IMR-90 (cell line): ENCODE data around the gene IGF1R. TPM values are rescaled to one million over a fixed set of nuclear protein-coding genes. Genes with fewer than 3 reads are reported as not detected.

Experiments
- ATAC-seq: fragments of 200-7000 bp; cut with Tn5 transposase; 2 replicates; pipeline ENCODE4 v1.9.1; 2020; ENCODE audit warnings: low read depth, mild to moderate bottlenecking, moderate library complexity
- BruUV-seq: library from RNA; stranded (reverse); fragments of 400-500 nt; replicated peaks from 2 replicates; lab custom pipeline; 2021; lab: Mats Ljungman, UMichigan
- CTCF ChIA-PET: fragments of 300-600 bp; formaldehyde crosslinking; extraction: SDS; loops from one replicate; lab custom pipeline; 2021; ENCODE audit warnings: antibody characterized with exemption; lab: Yijun Ruan, JAX
- POLR2A ChIA-PET: fragments of 300-600 bp; sonication (Branson Sonifier 250); formaldehyde crosslinking; loops from one replicate; lab custom pipeline; 2022; ENCODE audit warnings: antibody characterized with exemption; ENCODE audit not compliant: unreplicated experiment; lab: Charles Lee
- DNase-seq: peaks from one replicate; pipeline ENCODE4 v3.0.0; 2013
- H2AFZ ChIP-seq: replicated peaks from 2 replicates; pipeline ENCODE3; 2013; ENCODE audit warnings: low read length, mild to moderate bottlenecking; ENCODE audit not compliant: poor library complexity
- H2AK5ac ChIP-seq: 2 replicates; pipeline ENCODE4 v1.6.1; 2013; ENCODE audit warnings: low read depth, low read length, inconsistent platforms
- H2AK9ac ChIP-seq: replicated peaks from 2 replicates; pipeline ENCODE3; 2013; ENCODE audit warnings: mild to moderate bottlenecking, low read depth, low read length, moderate library complexity; ENCODE audit not compliant: poor library complexity
- H2BK120ac ChIP-seq: 2 replicates; pipeline ENCODE4 v1.6.1; 2013; ENCODE audit warnings: low read depth, low read length, inconsistent platforms
- H2BK15ac ChIP-seq: 3 replicates; pipeline ENCODE4 v1.6.1; 2013; ENCODE audit warnings: low read depth, low read length, inconsistent platforms
- H2BK20ac ChIP-seq: 2 replicates; pipeline ENCODE4 v1.6.1; 2013; ENCODE audit warnings: low read depth, mild to moderate bottlenecking, inconsistent platforms, low read length, moderate library complexity
- H2BK5ac ChIP-seq: 2 replicates; pipeline ENCODE4 v1.6.1; 2013; ENCODE audit warnings: mild to moderate bottlenecking, low read depth, low read length, inconsistent platforms; ENCODE audit not compliant: poor library complexity, severe bottlenecking
- H3K14ac ChIP-seq: replicated peaks from 2 replicates; pipeline ENCODE4 v1.6.1; 2013; ENCODE audit warnings: low read depth, low read length, inconsistent platforms
- H3K18ac ChIP-seq: 2 replicates; pipeline ENCODE4 v1.6.1; 2013; ENCODE audit warnings: low read depth, low read length, control low read depth
- H3K23ac ChIP-seq: 2 replicates; pipeline ENCODE4 v1.6.1; 2013; ENCODE audit warnings: low read depth, low read length, inconsistent platforms
- H3K27ac ChIP-seq: 2 replicates; pipeline ENCODE4 v1.5.1; 2013; ENCODE audit warnings: mild to moderate bottlenecking, control low read depth, low read length; ENCODE audit not compliant: insufficient read depth
- H3K27me3 ChIP-seq: 2 replicates; pipeline ENCODE4 v1.6.1; 2013; ENCODE audit warnings: low read length; ENCODE audit not compliant: control insufficient read depth, insufficient read depth
- H3K36me3 ChIP-seq: 2 replicates; pipeline ENCODE4 v1.6.1; 2013; ENCODE audit warnings: low read length, mixed read lengths; ENCODE audit not compliant: control insufficient read depth, insufficient read depth
- H3K4ac ChIP-seq: 2 replicates; pipeline ENCODE4 v1.6.1; 2013; ENCODE audit warnings: low read depth, low read length, inconsistent platforms
- H3K4me1 ChIP-seq: 2 replicates; pipeline ENCODE4 v1.6.1; 2013; ENCODE audit warnings: low read length, mixed read lengths; ENCODE audit not compliant: control insufficient read depth, insufficient read depth
- H3K4me2 ChIP-seq: 2 replicates; pipeline ENCODE4 v1.6.1; 2013; ENCODE audit warnings: low read depth, mild to moderate bottlenecking, control low read depth, low read length, moderate library complexity
- H3K4me3 ChIP-seq: 2 replicates; pipeline ENCODE4 v1.5.1; 2013; ENCODE audit warnings: low read depth, mild to moderate bottlenecking, control low read depth, low read length, moderate library complexity; ENCODE audit not compliant: insufficient read depth
- H3K56ac ChIP-seq: 2 replicates; pipeline ENCODE4 v1.6.1; 2013; ENCODE audit warnings: low read length, inconsistent platforms; ENCODE audit not compliant: insufficient read depth; ENCODE audit errors: extremely low read depth
- H3K79me1 ChIP-seq, 2 experiments: 2 replicates each; pipeline ENCODE4 v1.6.1; 2013; ENCODE audit warnings: low read length in 2 of 2, inconsistent platforms in 1 of 2, low read depth in 1 of 2
- H3K9ac ChIP-seq: 2 replicates; pipeline ENCODE4 v1.6.1; 2013; ENCODE audit warnings: low read depth, low read length, control low read depth
- H3K9me1 ChIP-seq: 2 replicates; pipeline ENCODE4 v1.6.1; 2013; ENCODE audit warnings: low read length, inconsistent platforms; ENCODE audit not compliant: insufficient read depth
- H3K9me3 ChIP-seq: 2 replicates; pipeline ENCODE4 v1.6.1; 2013; ENCODE audit warnings: low read length; ENCODE audit not compliant: control insufficient read depth, insufficient read depth
- H4K20me1 ChIP-seq: 2 replicates; pipeline ENCODE4 v1.6.1; 2013; ENCODE audit warnings: low read length, inconsistent platforms; ENCODE audit not compliant: insufficient read depth
- H4K5ac ChIP-seq: 2 replicates; pipeline ENCODE4 v1.6.1; 2013; ENCODE audit warnings: mild to moderate bottlenecking, low read depth, low read length, control low read depth
- H4K8ac ChIP-seq, 2 experiments: 2 replicates each; pipeline ENCODE4 v1.6.1; 2013; ENCODE audit warnings: low read depth in 2 of 2, low read length in 2 of 2, control low read depth in 1 of 2, inconsistent platforms in 1 of 2
- H4K91ac ChIP-seq: 2 replicates; pipeline ENCODE4 v1.6.1; 2013; ENCODE audit warnings: low read depth, low read length, inconsistent platforms; ENCODE audit not compliant: insufficient read depth
- BHLHE40 ChIP-seq: fragments of 150-350 bp; IDR thresholded peaks from 2 replicates; pipeline ENCODE4 v1.6.1; 2016; ENCODE audit warnings: mild to moderate bottlenecking, low read depth, low read length
- CEBPB ChIP-seq: IDR thresholded peaks from 2 replicates; pipeline ENCODE4 v1.6.1; 2012; ENCODE audit warnings: low read depth, low read length, improper control_type of control experiment
- CHD1 ChIP-seq: IDR thresholded peaks from 2 replicates; pipeline ENCODE4 v1.6.1; 2012; ENCODE audit warnings: low read depth, low read length, improper control_type of control experiment
- CTCF ChIP-seq: conservative IDR thresholded peaks from 2 replicates; pipeline ENCODE4 v1.5.1; 2012; ENCODE audit warnings: mild to moderate bottlenecking, low read depth, low read length, improper control_type of control experiment
- ELK1 ChIP-seq: fragments of 150-350 bp; IDR thresholded peaks from 2 replicates; pipeline ENCODE4 v1.6.1; 2016; ENCODE audit warnings: low read depth, mild to moderate bottlenecking, low read length, moderate library complexity, borderline replicate concordance
- FOS ChIP-seq: fragments of 150-350 bp; IDR thresholded peaks from 2 replicates; pipeline ENCODE4 v1.6.1; 2016; ENCODE audit warnings: low read depth, low read length
- MAFK ChIP-seq: IDR thresholded peaks from 2 replicates; pipeline ENCODE4 v1.6.1; 2012; ENCODE audit warnings: low read depth, low read length, improper control_type of control experiment
- MAZ ChIP-seq: IDR thresholded peaks from 2 replicates; pipeline ENCODE4 v1.6.1; 2012; ENCODE audit warnings: low read depth, mild to moderate bottlenecking, low read length, improper control_type of control experiment, moderate library complexity, borderline replicate concordance
- MXI1 ChIP-seq: IDR thresholded peaks from 2 replicates; pipeline ENCODE4 v1.6.1; 2012; ENCODE audit warnings: low read depth, mild to moderate bottlenecking, low read length, moderate library complexity, borderline replicate concordance
- NFE2L2 ChIP-seq: fragments of 150-350 bp; IDR thresholded peaks from 2 replicates; pipeline ENCODE4 v1.6.1; 2016; ENCODE audit warnings: low read depth, mild to moderate bottlenecking, low read length
- POLR2A ChIP-seq: IDR thresholded peaks from 2 replicates; pipeline ENCODE4 v1.6.1; 2012; ENCODE audit warnings: mild to moderate bottlenecking, low read depth, low read length
- RAD21 ChIP-seq: IDR thresholded peaks from 2 replicates; pipeline ENCODE4 v1.6.1; 2012; ENCODE audit warnings: low read length, improper control_type of control experiment
- RCOR1 ChIP-seq: IDR thresholded peaks from 2 replicates; pipeline ENCODE4 v1.6.1; 2012; ENCODE audit warnings: mild to moderate bottlenecking, low read length, improper control_type of control experiment; ENCODE audit not compliant: insufficient replicate concordance
- RFX5 ChIP-seq: IDR thresholded peaks from 2 replicates; pipeline ENCODE4 v1.8.0; 2012; ENCODE audit warnings: low read depth, mild to moderate bottlenecking, low read length, moderate library complexity
- SMC3 ChIP-seq: fragments of 150-350 bp; IDR thresholded peaks from 2 replicates; pipeline ENCODE4 v1.6.1; 2016; ENCODE audit warnings: low read depth, mild to moderate bottlenecking, antibody characterized with exemption, low read length, moderate library complexity
- USF2 ChIP-seq: fragments of 150-350 bp; IDR thresholded peaks from 2 replicates; pipeline ENCODE4 v1.6.1; 2017; ENCODE audit warnings: mild to moderate bottlenecking, antibody characterized with exemption, low read length, low read depth
- WGBS, 2 experiments: methylation state at CpG; one replicate each; pipeline versions ENCODE4 v1.1.5 to v1.1.7; 2013; ENCODE audit warnings: missing lambda C conversion rate in 2 of 2; ENCODE audit not compliant: insufficient read length in 1 of 2; ENCODE audit errors: extremely low coverage in 2 of 2; 5-methylcytosine and 5-hydroxymethylcytosine counted together
- dilution Hi-C: fragments of 300-500 bp; cut with HindIII; formaldehyde crosslinking; loops from one replicate; pipeline ENCODE4 v1.14.3; 2018; ENCODE audit warnings: low sequenced_read_pairs; ENCODE audit not compliant: unreplicated experiment
- in situ Hi-C: fragments of 300-500 bp; cut with MboI; formaldehyde crosslinking; loops from 3 replicates; pipeline ENCODE4 v1.14.3; 2019; ENCODE audit warnings: low sequenced_read_pairs, inconsistent platforms, mixed read lengths
- intact Hi-C: fragments of 100-400 bp; cut with micrococcal nuclease; formaldehyde crosslinking; loops from 2 replicates; pipeline ENCODE4 v1.10.0; 2022
- polyA plus RNA-seq, 3 experiments: library from polyadenylated mRNA; depleted of rRNA; stranded (reverse); fragments of >200 nt; gene quantifications; 2 replicates each; pipeline ENCODE4 v1.2.3, GENCODE V29; 2012; ENCODE audit warnings: low replicate concordance in 1 of 3
- total RNA-seq: library from RNA; depleted of rRNA; stranded (reverse); fragments of >200 nt; gene quantifications from 2 replicates; pipeline ENCODE4 v1.2.3, GENCODE V29; 2012

Gene IGF1R
- total and polyA plus RNA-seq, 2 of the 4 experiments (the other 2 are of a cell fraction) = 24.0 to 24.9 TPM

GRCh38 chr15:98708037-98708590 lies 59.8 kb downstream of the IGF1R start:
- dilution Hi-C loops (no loop called here), intact Hi-C loops (no loop called here), in situ Hi-C loops (no loop called here)
- no peak overlapping the region for H2BK15ac ChIP-seq
- H3K9me3 ChIP-seq = peaks cover 10% of the 10 kb centered on the region
- H3K4me3 ChIP-seq = no peak overlapping the region
- peaks cover 39 to 93% of the 10 kb centered on the region in 2 experiments for H3K79me1 ChIP-seq
- ChIA-PET POLR2A (no interaction called here), CTCF (no interaction called here)
- H4K20me1 ChIP-seq = peaks cover 99% of the 10 kb centered on the region
- H3K4me2 ChIP-seq = no peak overlapping the region
- H3K14ac ChIP-seq = no peak overlapping the region
- TF ChIP-seq CHD1 (no peak), RFX5 (no peak), BHLHE40 (no peak), MAFK (no peak), NFE2L2 (no peak), CTCF (no peak), MAZ (no peak), CEBPB (no peak), MXI1 (no peak), ELK1 (no peak), USF2 (no peak), FOS (no peak), SMC3 (no peak), RAD21 (no peak), RCOR1 (no peak), POLR2A (no peak)
- H4K8ac ChIP-seq = no peak overlapping the region
- no peaks in the 10 kb centered on the region for H3K27me3 ChIP-seq
- no peak overlapping the region for H2BK5ac ChIP-seq
- H4K5ac ChIP-seq = no peak overlapping the region
- DNase-seq (no peak), ATAC-seq (no peak)
- no peak overlapping the region for H3K4ac ChIP-seq
- H3K56ac ChIP-seq = no peak overlapping the region
- no peak overlapping the region for H3K9ac ChIP-seq
- no peak overlapping the region for H2AFZ ChIP-seq
- H2AK9ac ChIP-seq = no peak overlapping the region
- WGBS, 2 experiments = no CpG with 5 or more reads among the region's 10 CpGs
- H2AK5ac ChIP-seq = no peak overlapping the region
- no peak overlapping the region for H3K27ac ChIP-seq
- H3K4me1 ChIP-seq = peaks cover 11% of the 10 kb centered on the region
- no peak overlapping the region for H3K23ac ChIP-seq
- H4K91ac ChIP-seq = no peak overlapping the region
- peaks cover 27% of the 10 kb centered on the region for H3K36me3 ChIP-seq
- no TSS peak for BruUV-seq
- no peak overlapping the region for H2BK20ac ChIP-seq
- no peak overlapping the region for H2BK120ac ChIP-seq
- peaks cover 42% of the 10 kb centered on the region for H3K9me1 ChIP-seq
- no peak overlapping the region for H3K18ac ChIP-seq
